OCI-LY1 (cell line): Measurements from ENCODE around the gene MRPL54.

Experiments
- CTCF ChIP-seq: fragments of 200-600 bp; sonication (generic), shearing (Covaris generic); IDR thresholded peaks from 2 replicates; pipeline ENCODE4 v1.5.1; 2017; ENCODE audit warnings: mild to moderate bottlenecking, antibody characterized with exemption, low read length, moderate library complexity, mixed read lengths
- EZH2 ChIP-seq: fragments of 200-600 bp; sonication (generic), shearing (Covaris generic); IDR thresholded peaks from 2 replicates; pipeline ENCODE4 v1.8.0; 2017; ENCODE audit warnings: borderline replicate concordance, mixed run types, mild to moderate bottlenecking, antibody characterized with exemption, low read length, moderate library complexity, mixed read lengths

- TF ChIP-seq CTCF (no peak), EZH2 (no peak)
Measured at GRCh38 chr19:3732108-3732507, 30.4 kb upstream of the MRPL54 start.
